ENCODE results near the gene ADI1.

Gene ADI1

DNA sequence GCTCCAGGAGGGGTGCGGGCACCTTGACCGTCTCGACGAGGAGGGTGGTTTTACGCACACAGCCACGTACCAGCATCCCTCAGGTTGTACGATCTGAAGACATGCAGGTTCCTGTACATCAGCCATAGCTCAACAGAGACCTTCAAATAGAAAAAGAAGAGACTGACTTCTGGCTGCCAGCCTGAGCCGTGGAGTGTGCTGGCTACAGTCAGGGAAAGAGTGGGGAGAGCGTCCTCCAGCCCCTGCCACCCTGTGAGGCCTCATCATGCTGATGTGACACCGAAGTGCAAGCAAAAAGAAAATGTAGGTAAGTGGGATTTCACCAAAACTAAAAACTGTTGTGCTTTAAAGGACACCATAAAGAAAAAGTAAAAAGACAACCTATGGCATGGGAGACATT is 47.0 kb downstream of the ADI1 start:
- TF ChIP-seq, protein P1, sequence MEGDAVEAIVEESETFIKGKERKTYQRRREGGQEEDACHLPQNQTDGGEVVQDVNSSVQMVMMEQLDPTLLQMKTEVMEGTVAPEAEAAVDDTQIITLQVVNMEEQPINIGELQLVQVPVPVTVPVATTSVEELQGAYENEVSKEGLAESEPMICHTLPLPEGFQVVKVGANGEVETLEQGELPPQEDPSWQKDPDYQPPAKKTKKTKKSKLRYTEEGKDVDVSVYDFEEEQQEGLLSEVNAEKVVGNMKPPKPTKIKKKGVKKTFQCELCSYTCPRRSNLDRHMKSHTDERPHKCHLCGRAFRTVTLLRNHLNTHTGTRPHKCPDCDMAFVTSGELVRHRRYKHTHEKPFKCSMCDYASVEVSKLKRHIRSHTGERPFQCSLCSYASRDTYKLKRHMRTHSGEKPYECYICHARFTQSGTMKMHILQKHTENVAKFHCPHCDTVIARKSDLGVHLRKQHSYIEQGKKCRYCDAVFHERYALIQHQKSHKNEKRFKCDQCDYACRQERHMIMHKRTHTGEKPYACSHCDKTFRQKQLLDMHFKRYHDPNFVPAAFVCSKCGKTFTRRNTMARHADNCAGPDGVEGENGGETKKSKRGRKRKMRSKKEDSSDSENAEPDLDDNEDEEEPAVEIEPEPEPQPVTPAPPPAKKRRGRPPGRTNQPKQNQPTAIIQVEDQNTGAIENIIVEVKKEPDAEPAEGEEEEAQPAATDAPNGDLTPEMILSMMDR (IDR thresholded peaks at IDR 0.05; ENCODE audit: low read depth, low read length): no peak
- DNase-seq (ENCODE audit: low read depth in 2 of 2): no peak
- no peak overlapping the region for H3K4me3 ChIP-seq (replicated peaks in 1 of 2; ENCODE audit: low read depth in 2 of 2, low read length in 2 of 2)

DNA sequence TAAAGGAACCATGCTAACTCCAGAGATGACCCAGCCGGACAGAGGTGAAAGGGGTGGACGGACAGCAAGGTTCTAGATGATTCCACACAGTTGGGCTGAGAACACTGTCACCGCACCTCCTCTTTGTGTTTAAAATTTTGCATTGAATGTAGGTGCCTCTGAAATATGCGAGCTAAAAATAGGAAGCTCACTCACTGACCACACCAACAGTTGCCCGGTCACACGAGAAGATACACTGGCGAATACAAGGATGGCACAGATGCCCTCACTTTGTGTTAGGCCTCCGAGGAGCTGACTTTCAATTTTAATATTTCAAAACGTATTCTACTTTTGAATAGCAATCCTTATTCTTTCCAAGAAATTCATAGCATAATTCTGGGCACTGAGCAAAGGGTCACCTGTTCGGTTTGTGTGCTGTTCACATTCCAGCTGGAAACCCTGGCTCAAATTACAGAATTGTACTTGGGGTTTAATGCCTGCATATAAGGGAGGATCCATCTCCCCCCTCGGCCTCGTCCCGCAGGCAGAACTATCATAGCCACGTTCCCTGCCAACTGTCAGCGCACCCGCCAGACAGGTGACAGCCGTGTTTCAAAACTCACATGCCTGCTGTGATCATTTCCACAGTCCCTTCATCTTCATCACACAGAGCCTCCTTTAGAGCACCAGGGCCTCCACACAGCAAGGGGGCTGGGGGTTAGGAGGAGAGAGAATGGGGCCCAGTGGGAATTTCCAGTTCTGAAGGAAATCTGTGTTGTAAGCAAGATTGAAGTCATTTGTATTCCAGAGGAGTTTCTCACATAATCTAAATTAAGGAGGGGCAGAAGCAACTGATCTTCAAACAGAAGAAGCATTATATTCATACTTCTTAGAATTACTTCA is 48.2 kb downstream of the ADI1 start:
- H3K4me3 ChIP-seq (replicated peaks in 1 of 2; ENCODE audit: low read depth in 2 of 2, low read length in 2 of 2): no peak overlapping the region
- TF ChIP-seq, protein P1 (IDR thresholded peaks at IDR 0.05; ENCODE audit: low read depth, low read length): no peak
- DNase-seq (ENCODE audit: low read depth in 2 of 2): peak; percentile 38

DNA sequence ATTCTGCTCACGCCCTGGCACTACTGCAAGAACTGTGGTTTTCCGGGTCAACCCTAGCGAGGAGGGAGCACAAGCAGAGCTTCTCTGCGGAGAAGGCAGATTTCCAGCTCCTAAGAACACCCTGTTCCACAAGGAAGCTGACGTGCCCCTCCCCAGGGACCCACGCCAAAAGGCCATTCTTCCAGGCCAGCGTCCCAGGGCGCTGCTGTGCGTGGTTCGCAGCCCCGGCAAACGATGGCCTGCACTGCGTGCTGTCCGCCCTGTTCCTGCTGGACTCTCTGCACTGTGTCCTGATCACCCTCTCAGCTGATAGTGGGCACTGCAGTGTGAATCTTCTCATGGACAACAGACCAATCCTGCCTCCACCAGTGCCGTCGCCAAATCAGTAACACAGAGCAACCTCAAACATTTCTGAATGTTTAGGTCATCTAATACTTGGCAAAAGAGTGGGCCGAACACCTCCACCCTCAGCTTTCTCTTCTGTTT is 49.1 kb downstream of the ADI1 start:
- TF ChIP-seq, protein P1 (IDR thresholded peaks at IDR 0.05; ENCODE audit: low read depth, low read length): no peak
- peak overlapping the region in 1 of 2 donors; percentile 13 for H3K4me3 ChIP-seq (replicated peaks in 1 of 2; ENCODE audit: low read depth in 2 of 2, low read length in 2 of 2)
- DNase-seq (ENCODE audit: low read depth in 2 of 2): peak; percentile 94 to 96

DNA sequence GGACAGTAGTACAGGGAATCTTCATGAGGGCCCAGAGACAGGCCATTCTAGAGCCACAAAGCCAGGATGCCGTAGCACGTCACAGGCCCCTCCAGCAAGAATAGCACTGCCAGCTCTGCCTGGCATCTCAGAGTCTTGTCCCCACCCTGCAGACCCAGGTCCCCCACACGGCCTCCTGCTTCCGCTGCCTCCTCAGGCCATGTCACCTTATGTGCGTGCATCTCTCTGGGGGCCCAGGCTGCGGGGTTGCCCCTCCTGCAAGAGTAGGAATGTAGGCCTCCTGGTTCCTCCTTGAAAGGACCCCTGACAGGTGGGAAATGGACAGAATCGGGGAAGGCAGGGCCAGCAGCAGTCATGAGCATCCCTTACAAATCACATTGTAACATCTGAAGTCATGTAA is 49.8 kb downstream of the ADI1 start:
- TF ChIP-seq, protein P1 (IDR thresholded peaks at IDR 0.05; ENCODE audit: low read depth, low read length): no peak

DNA sequence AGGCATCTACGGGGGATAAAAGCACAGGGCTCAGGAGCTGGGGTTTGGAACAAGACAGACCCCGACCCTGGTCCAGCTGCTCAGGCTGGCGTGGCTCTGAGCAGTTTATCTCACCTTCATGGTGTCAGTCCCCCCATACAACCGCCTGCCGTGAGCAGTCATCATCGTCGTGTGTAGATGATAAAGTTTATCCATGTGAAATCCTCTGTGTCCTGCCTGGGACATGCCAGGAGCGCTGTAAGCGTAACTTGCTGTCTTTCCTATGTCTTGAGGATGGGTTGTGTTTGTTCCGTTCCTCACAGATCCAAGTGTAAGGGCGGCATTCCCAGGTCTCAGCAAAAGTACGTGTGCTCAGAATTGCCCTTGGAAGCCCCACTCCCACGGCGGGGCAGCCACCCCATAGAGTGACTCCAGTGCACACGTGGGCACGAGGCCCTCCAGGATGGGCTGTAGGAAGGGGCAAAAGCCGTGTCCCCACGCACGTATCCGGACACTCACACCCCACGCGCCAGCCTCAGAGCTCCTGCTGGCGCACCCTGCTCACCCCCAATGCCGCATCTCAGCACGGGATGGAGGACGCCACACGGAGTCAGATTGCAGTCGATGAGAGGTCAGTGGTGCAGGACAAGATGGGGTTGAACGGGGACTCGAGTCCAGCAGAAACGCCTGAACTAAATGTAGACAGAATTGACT is 50.9 kb downstream of the ADI1 start:
- DNase-seq (ENCODE audit: low read depth in 2 of 2): no peak
- no peak overlapping the region for H3K4me3 ChIP-seq (replicated peaks in 1 of 2; ENCODE audit: low read depth in 2 of 2, low read length in 2 of 2)
- TF ChIP-seq, protein P1 (IDR thresholded peaks at IDR 0.05; ENCODE audit: low read depth, low read length): no peak

More for the DNA sequence above, 49.8 kb downstream of the ADI1 start:
- DNase-seq (ENCODE audit: low read depth in 2 of 2): no peak
- H3K4me3 ChIP-seq (replicated peaks in 1 of 2; ENCODE audit: low read depth in 2 of 2, low read length in 2 of 2): no peak overlapping the region

DNA sequence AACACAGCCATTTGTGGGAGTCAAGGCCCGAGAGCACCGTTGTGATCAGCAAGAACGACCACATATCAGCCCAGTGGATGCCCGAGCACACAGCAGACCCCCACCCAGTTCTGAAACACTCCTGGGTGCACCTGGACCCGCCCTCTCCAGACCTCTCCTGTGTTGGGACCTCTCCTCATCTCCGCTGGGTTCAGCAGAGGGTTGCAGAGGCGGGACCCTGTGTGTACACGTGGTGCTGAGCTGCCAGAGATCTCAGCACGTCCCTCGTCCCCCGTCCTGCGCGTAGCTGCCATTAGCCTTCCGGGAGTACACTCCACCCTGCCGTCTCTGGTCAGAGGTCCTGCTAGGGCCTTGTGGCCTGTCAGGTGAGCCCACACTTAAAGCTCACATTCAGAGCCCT is 51.7 kb downstream of the ADI1 start:
- no peak for DNase-seq (ENCODE audit: low read depth in 2 of 2)
- TF ChIP-seq, protein P1 (IDR thresholded peaks at IDR 0.05; ENCODE audit: low read depth, low read length): no peak
- H3K4me3 ChIP-seq (replicated peaks in 1 of 2; ENCODE audit: low read depth in 2 of 2, low read length in 2 of 2): no peak overlapping the region
